Endodermal cell (in vitro differentiated cells): ENCODE measurements around the gene PLEKHG5. TPM values are rescaled to one million over a fixed set of nuclear protein-coding genes. Genes with fewer than 3 reads are reported as not detected.
"Not testable (repeated sequence)": the region's sequence is repeated elsewhere in the genome, so short reads cannot be mapped to it uniquely, and the experiment has no call there.

Experiments used
- DNase-seq: peaks from one replicate; pipeline ENCODE4 v3.0.0-alpha.2; 2017
- H3K27ac ChIP-seq: 2 replicates; pipeline ENCODE4 v1.5.1; 2013; ENCODE audit warnings: mild to moderate bottlenecking, low read depth, low read length, moderate library complexity
- H3K27me3 ChIP-seq: 2 replicates; pipeline ENCODE4 v1.6.1; 2013; ENCODE audit warnings: mild to moderate bottlenecking, low read length, moderate library complexity; ENCODE audit not compliant: insufficient read depth, control insufficient read depth, poor library complexity, severe bottlenecking
- H3K36me3 ChIP-seq: 2 replicates; pipeline ENCODE4 v1.7.0; 2013; ENCODE audit warnings: mild to moderate bottlenecking, low read length, moderate library complexity; ENCODE audit not compliant: control insufficient read depth, insufficient read depth
- H3K4me1 ChIP-seq: one replicate; pipeline ENCODE4 v1.7.0; 2013; ENCODE audit warnings: low read length; ENCODE audit not compliant: control insufficient read depth, insufficient read depth
- H3K4me3 ChIP-seq: 2 replicates; pipeline ENCODE4 v1.5.1; 2013; ENCODE audit warnings: mild to moderate bottlenecking, low read length, moderate library complexity
- H3K9ac ChIP-seq: 2 replicates; pipeline ENCODE4 v1.6.1; 2013; ENCODE audit warnings: mild to moderate bottlenecking, low read length, moderate library complexity; ENCODE audit not compliant: poor library complexity, severe bottlenecking; ENCODE audit errors: extremely low read depth
- H3K9me3 ChIP-seq: 2 replicates; pipeline ENCODE4 v1.6.1; 2013; ENCODE audit warnings: mild to moderate bottlenecking, low read length, moderate library complexity; ENCODE audit not compliant: control insufficient read depth
- H3K27ac Mint-ChIP-seq: 2 replicates; pipeline ENCODE4 v1.8.0; 2020; ENCODE audit warnings: mixed read lengths
- H3K27me3 Mint-ChIP-seq: 2 replicates; pipeline ENCODE4 v1.8.0; 2021; ENCODE audit warnings: mild to moderate bottlenecking, mixed read lengths; ENCODE audit not compliant: insufficient read depth
- H3K36me3 Mint-ChIP-seq: 2 replicates; pipeline ENCODE4 v1.8.0; 2020; ENCODE audit warnings: low read depth, mixed read lengths
- H3K4me1 Mint-ChIP-seq: 2 replicates; pipeline ENCODE4 v1.8.0; 2020; ENCODE audit warnings: mixed read lengths
- H3K4me3 Mint-ChIP-seq: 2 replicates; pipeline ENCODE4 v1.8.0; 2020; ENCODE audit warnings: mild to moderate bottlenecking, moderate library complexity, mixed read lengths
- H3K9me3 Mint-ChIP-seq: 2 replicates; pipeline ENCODE4 v1.8.0; 2020; ENCODE audit warnings: mild to moderate bottlenecking, mixed read lengths
- WGBS, 2 experiments: methylation state at CpG; one replicate each; pipeline versions ENCODE4 v1.1.5 to v1.1.7; 2013; ENCODE audit warnings: missing lambda C conversion rate in 2 of 2, mixed read lengths in 1 of 2; ENCODE audit not compliant: insufficient coverage in 1 of 2, insufficient read length in 1 of 2; 5-methylcytosine and 5-hydroxymethylcytosine counted together
- total RNA-seq, 2 donors: library from RNA; stranded (reverse); fragmentation: NEBNext Ultra II Directional in 1 of 2; extraction: Animal tissue kit (Norgen Biotek cat#: 25700) in 1 of 2; gene quantifications; 2 replicates in 1 of 2; 3 replicates in 1 of 2; pipeline ENCODE4 v1.2.1, GENCODE V29; 2021
- TF ChIP-seq, protein P1 (sequence below): fragments of 200-600 bp; sonication (generic); conservative IDR thresholded peaks from 2 replicates; pipeline ENCODE4 v1.5.0; 2021; ENCODE audit warnings: antibody characterized with exemption, mild to moderate bottlenecking

The PLEKHG5 gene
- total RNA-seq, 2 donors from 2014 or later = 32.6 to 38.8 TPM

DNA sequence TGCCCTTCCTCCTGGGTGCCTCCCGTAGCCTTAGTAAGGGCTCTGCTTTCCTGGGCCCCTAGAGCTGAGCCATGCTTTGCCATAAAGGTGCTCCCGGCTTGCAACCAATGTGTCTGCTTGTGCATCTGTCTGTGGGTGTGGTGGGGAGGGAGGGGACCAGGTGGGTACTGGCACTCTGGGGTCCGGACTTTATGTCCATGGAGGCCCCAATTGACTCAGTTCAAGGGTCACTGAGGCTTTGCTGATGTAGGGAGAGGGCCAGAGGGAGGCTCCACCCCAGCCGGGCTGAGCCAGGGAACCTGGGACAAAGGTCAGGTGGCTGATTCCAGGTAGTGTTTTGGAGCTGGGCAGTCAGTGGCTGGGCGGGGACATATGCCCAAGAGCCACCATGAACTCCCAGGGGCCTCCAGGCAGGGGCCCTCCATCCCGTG is 40.5 kb downstream of the PLEKHG5 start:
- Mint-ChIP-seq H3K9me3 (no peaks in the 10 kb centered on the region), H3K4me1 (no peaks in the 10 kb centered on the region), H3K27me3 (peaks cover 55% of the 10 kb centered on the region), H3K4me3 (no peak overlapping the region), H3K36me3 (no peaks in the 10 kb centered on the region), H3K27ac (no peak overlapping the region)
- no peaks in the 10 kb centered on the region for H3K9me3 ChIP-seq
- no peak for DNase-seq
- no peaks in the 10 kb centered on the region for H3K36me3 ChIP-seq
- WGBS, 2 experiments = 87 to 88% methylated on average over 3 to 6 of the region's 6 CpGs
- H3K9ac ChIP-seq = no peak overlapping the region
- H3K4me3 ChIP-seq = no peak overlapping the region
- H3K27ac ChIP-seq = no peak overlapping the region
- TF ChIP-seq, protein P1, sequence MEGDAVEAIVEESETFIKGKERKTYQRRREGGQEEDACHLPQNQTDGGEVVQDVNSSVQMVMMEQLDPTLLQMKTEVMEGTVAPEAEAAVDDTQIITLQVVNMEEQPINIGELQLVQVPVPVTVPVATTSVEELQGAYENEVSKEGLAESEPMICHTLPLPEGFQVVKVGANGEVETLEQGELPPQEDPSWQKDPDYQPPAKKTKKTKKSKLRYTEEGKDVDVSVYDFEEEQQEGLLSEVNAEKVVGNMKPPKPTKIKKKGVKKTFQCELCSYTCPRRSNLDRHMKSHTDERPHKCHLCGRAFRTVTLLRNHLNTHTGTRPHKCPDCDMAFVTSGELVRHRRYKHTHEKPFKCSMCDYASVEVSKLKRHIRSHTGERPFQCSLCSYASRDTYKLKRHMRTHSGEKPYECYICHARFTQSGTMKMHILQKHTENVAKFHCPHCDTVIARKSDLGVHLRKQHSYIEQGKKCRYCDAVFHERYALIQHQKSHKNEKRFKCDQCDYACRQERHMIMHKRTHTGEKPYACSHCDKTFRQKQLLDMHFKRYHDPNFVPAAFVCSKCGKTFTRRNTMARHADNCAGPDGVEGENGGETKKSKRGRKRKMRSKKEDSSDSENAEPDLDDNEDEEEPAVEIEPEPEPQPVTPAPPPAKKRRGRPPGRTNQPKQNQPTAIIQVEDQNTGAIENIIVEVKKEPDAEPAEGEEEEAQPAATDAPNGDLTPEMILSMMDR = no peak
- no peaks in the 10 kb centered on the region for H3K4me1 ChIP-seq
- peaks cover 87% of the 10 kb centered on the region for H3K27me3 ChIP-seq

DNA sequence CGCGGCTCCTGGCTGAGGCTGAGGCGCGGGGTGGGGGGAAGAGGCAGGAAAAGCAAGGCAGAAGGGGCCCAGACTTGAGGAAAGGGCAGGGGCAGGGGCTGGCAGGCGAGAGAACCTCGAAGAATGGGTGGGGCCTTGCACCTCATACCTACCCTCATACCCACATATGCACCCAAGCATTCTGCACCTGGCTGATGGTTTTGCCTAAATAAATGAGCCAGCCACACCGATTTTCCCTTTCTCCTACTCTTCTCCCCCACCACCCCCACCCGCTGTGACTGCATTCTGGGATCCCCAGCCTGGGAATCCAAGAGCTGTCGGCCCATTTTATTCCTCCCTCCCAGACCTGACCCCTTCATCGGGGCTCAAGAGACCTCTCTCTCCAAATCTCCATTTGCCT is 41.0 kb downstream of the PLEKHG5 start:
- peaks cover 82% of the 10 kb centered on the region for H3K27me3 ChIP-seq
- H3K4me3 Mint-ChIP-seq, H3K27ac ChIP-seq, H3K36me3 ChIP-seq, H3K36me3 Mint-ChIP-seq, H3K4me1 ChIP-seq, H3K9ac ChIP-seq, H3K9me3 ChIP-seq, H3K27ac Mint-ChIP-seq, H3K9me3 Mint-ChIP-seq, H3K4me1 Mint-ChIP-seq, DNase-seq, H3K4me3 ChIP-seq: not testable (repeated sequence)
- H3K27me3 Mint-ChIP-seq = peaks cover 51% of the 10 kb centered on the region
- 68 to 86% methylated on average over 2 to 10 of the region's 10 CpGs for WGBS, 2 experiments

DNA sequence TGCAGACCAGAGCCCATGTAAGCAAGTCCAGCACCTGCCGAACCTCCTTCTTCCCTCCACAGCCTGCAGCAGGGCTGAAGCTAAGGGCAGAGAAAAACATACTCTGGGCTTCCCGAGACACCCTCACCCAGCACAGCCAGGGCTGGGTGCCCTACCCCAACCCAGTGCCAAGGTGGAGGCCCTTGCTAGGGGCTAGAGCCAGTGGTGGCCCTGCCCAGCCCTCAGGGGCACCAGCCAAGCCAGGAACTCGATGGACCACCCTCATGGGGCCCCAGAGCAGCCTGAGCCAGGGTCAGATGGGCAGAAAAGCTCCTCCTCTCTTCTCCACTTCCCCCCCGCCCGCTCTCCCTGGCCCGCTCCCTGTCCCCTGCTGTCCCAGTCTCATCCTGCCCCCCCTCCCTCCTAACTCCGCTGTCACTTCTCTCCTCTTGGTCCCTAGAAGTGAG is 41.4 kb downstream of the PLEKHG5 start:
- Mint-ChIP-seq H3K36me3 (no peaks in the 10 kb centered on the region), H3K4me1 (no peaks in the 10 kb centered on the region), H3K27ac (no peak overlapping the region), H3K27me3 (peaks cover 51% of the 10 kb centered on the region), H3K9me3 (no peaks in the 10 kb centered on the region), H3K4me3 (no peak overlapping the region)
- WGBS, 2 experiments = 62 to 70% methylated on average over 2 to 7 of the region's 7 CpGs
- no peak for DNase-seq
- Histone ChIP-seq H3K27me3 (peaks cover 80% of the 10 kb centered on the region), H3K4me1 (no peaks in the 10 kb centered on the region), H3K27ac (no peak overlapping the region), H3K9ac (no peak overlapping the region), H3K9me3 (no peaks in the 10 kb centered on the region), H3K4me3 (no peak overlapping the region), H3K36me3 (no peaks in the 10 kb centered on the region)
- TF ChIP-seq, protein P1 = no peak
